Mesothelial cell of epicardium (in vitro differentiated cells): ENCODE data around the gene RACGAP1. TPM values are rescaled to one million over a fixed set of nuclear protein-coding genes. Genes with fewer than 3 reads are reported as not detected.

Source experiments
- DNase-seq, 2 experiments: peaks; one replicate each; pipeline ENCODE4 v3.0.0; 2021; ENCODE audit warnings: low spot score in 2 of 2; ENCODE audit not compliant: unreplicated experiment in 2 of 2
- H3K27ac Mint-ChIP-seq: 2 replicates; pipeline ENCODE4 v1.8.0; 2021; ENCODE audit warnings: mixed read lengths
- H3K27me3 Mint-ChIP-seq: 2 replicates; pipeline ENCODE4 v1.8.0; 2021; ENCODE audit warnings: low read depth, mixed read lengths
- H3K36me3 Mint-ChIP-seq: 2 replicates; pipeline ENCODE4 v1.8.0; 2021; ENCODE audit warnings: mixed read lengths
- H3K4me1 Mint-ChIP-seq: 2 replicates; pipeline ENCODE4 v1.8.0; 2021; ENCODE audit warnings: mixed read lengths
- H3K4me3 Mint-ChIP-seq: 2 replicates; pipeline ENCODE4 v1.8.0; 2021; ENCODE audit warnings: mild to moderate bottlenecking, moderate library complexity, mixed read lengths
- H3K9me3 Mint-ChIP-seq: 2 replicates; pipeline ENCODE4 v1.8.0; 2021; ENCODE audit warnings: mixed read lengths
- CTCF ChIP-seq: fragments of 200-600 bp; sonication (generic); IDR thresholded peaks from one replicate; pipeline ENCODE4 v1.5.0; 2021; ENCODE audit warnings: antibody characterized with exemption; ENCODE audit not compliant: unreplicated experiment
- total RNA-seq: library from RNA; stranded (reverse); gene quantifications from 3 replicates; pipeline ENCODE4 v1.2.1, GENCODE V29; 2021

RACGAP1 gene
- total RNA-seq, 1 donor from 2014 or later: 29.8 TPM

GRCh38 chr12:49951411-49952240 is 73.7 kb downstream of the RACGAP1 start:
- Mint-ChIP-seq H3K9me3 (no peaks in the 10 kb centered on the region), H3K27me3 (peaks cover 24% of the 10 kb centered on the region), H3K4me1 (peaks cover 7% of the 10 kb centered on the region), H3K36me3 (no peaks in the 10 kb centered on the region), H3K27ac (no peak overlapping the region), H3K4me3 (no peak overlapping the region)
- no peak for DNase-seq
- no peak for TF ChIP-seq CTCF

- no peak for DNase-seq
Observed at GRCh38 chr12:49950273-49951251, 74.7 kb downstream of the RACGAP1 start, which contains the start of gene AQP2. AQP2 (plus strand) TSS chr12:49950737; CDS start chr12:49950831, 94 bp downstream.

GRCh38 chr12:49949866-49950265 is 75.4 kb downstream of the RACGAP1 start:
- H3K4me3 Mint-ChIP-seq: no peak overlapping the region
- H3K9me3 Mint-ChIP-seq: no peaks in the 10 kb centered on the region
- H3K27me3 Mint-ChIP-seq: peaks cover 22% of the 10 kb centered on the region
- no peaks in the 10 kb centered on the region for H3K36me3 Mint-ChIP-seq
- no peak for TF ChIP-seq CTCF
- H3K4me1 Mint-ChIP-seq: peaks cover 21% of the 10 kb centered on the region
- DNase-seq: no peak
- H3K27ac Mint-ChIP-seq: no peak overlapping the region

More at GRCh38 chr12:49950273-49951251, 74.7 kb downstream of the RACGAP1 start, which contains the start of gene AQP2:
- Mint-ChIP-seq H3K36me3 (no peaks in the 10 kb centered on the region), H3K9me3 (no peaks in the 10 kb centered on the region), H3K27ac (no peak within 1 kb of the TSS), H3K4me1 (peaks cover 17% of the 10 kb centered on the region), H3K4me3 (no peak within 1 kb of the TSS), H3K27me3 (peaks cover 18% of the 10 kb centered on the region)
- no peak for TF ChIP-seq CTCF

GRCh38 chr12:49948866-49949845 is 76.1 kb downstream of the RACGAP1 start:
- Mint-ChIP-seq H3K4me3 (no peak overlapping the region), H3K4me1 (peaks cover 21% of the 10 kb centered on the region), H3K36me3 (no peaks in the 10 kb centered on the region), H3K27ac (no peak overlapping the region), H3K9me3 (no peaks in the 10 kb centered on the region), H3K27me3 (peaks cover 22% of the 10 kb centered on the region)
- TF ChIP-seq CTCF: no peak
- DNase-seq: no peak
